Left lung (tissue), 10 donors: Measurements from ENCODE around the gene CNPPD1. TPM values are rescaled to one million over a fixed set of nuclear protein-coding genes. Genes with fewer than 3 reads are reported as not detected.

Experiments used
- ATAC-seq: fragments of 200-7000 bp; cut with Tn5 transposase; one replicate; pipeline ENCODE4 v1.9.1; 2020; ENCODE audit warnings: moderate library complexity
- DNase-seq, 4 donors: peaks; one replicate each; pipeline ENCODE4 v3.0.0-alpha.2; 2013 to 2020
- H3K27ac ChIP-seq, 2 donors: fragments of 200-600 bp; sonication (generic) in 1 of 2; one replicate each; pipeline versions ENCODE4 v1.5.0 to v1.8.0; 2020 to 2021
- H3K27me3 ChIP-seq, 2 donors: fragments of 200-600 bp; sonication (generic) in 1 of 2; one replicate each; pipeline versions ENCODE4 v1.5.0 to v1.8.0; 2020 to 2021
- H3K36me3 ChIP-seq, 2 donors: fragments of 200-600 bp; sonication (generic) in 1 of 2; one replicate each; pipeline versions ENCODE4 v1.5.0 to v1.8.0; 2020 to 2021
- H3K4me1 ChIP-seq, 2 donors: fragments of 200-600 bp; one replicate each; pipeline ENCODE4 v1.8.0; 2021
- H3K4me3 ChIP-seq, 2 donors: fragments of 200-600 bp; sonication (generic) in 1 of 2; one replicate each; pipeline versions ENCODE4 v1.5.0 to v1.8.0; 2020 to 2021; ENCODE audit warnings: mild to moderate bottlenecking in 1 of 2
- H3K9me3 ChIP-seq, 2 donors: fragments of 200-600 bp; sonication (generic) in 1 of 2; one replicate each; pipeline versions ENCODE4 v1.5.0 to v1.8.0; 2020 to 2021
- intact Hi-C, 2 donors: fragments of 100-400 bp; cut with DNase I; formaldehyde crosslinking; loops; one replicate each; pipeline versions ENCODE4 v1.11.2 to v1.14.2; 2022
- polyA plus RNA-seq, 6 donors: library from polyadenylated mRNA; unstranded; fragments of 120-200 nt; gene quantifications; one replicate each; pipeline ENCODE4 v1.2.1, GENCODE V29; 2013; ENCODE audit not compliant: insufficient read length in 6 of 6
- total RNA-seq, 2 donors: library from RNA; stranded (reverse); fragmentation: NEBNext Ultra II Directional; extraction: Animal tissue kit (Norgen Biotek cat#: 25700); gene quantifications; one replicate each; pipeline ENCODE4 v1.2.1, GENCODE V29; 2021
- TF ChIP-seq, protein P1 (sequence below), 2 donors: fragments of 200-600 bp; sonication (generic) in 1 of 2; IDR thresholded peaks; one replicate each; pipeline versions ENCODE4 v1.5.0 to v1.8.0; 2021; ENCODE audit warnings: antibody characterized with exemption in 2 of 2
- donor health status: DM: no; HTN: yes; CAD: no.
- donor health status: DM: no; HTN: no; CAD: no.

CNPPD1 gene
- total and polyA plus RNA-seq, 8 donors, result 34.6 to 68.2 (median 42.0) TPM

DNA sequence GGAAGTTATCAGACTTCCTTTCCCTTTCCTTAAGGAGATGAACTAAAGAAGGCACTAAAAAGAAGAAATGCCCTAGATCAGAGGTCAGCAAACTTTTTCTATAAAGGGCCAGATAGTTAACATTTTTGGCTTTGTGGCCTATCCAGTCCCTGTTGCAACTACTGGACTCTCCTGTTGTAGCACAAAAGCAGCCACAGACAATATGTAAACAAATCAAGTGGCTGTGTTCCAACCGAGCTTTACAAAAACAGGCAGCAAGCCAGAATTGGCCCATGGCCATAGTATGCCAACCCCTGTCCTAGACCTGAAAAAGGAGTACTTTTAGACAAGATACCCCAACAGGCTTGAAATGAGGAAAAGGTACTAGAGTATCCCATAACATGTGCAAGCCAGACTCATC, 27.1 kb downstream of the CNPPD1 start:
- Histone ChIP-seq H3K36me3 (peaks cover 0 to 69% of the 10 kb centered on the region in 2 donors), H3K4me3 (no peak overlapping the region), H3K9me3 (no peaks in the 10 kb centered on the region), H3K27me3 (no peaks in the 10 kb centered on the region), H3K4me1 (peaks cover 0 to 10% of the 10 kb centered on the region in 2 donors), H3K27ac (no peak overlapping the region)
- TF ChIP-seq, protein P1, sequence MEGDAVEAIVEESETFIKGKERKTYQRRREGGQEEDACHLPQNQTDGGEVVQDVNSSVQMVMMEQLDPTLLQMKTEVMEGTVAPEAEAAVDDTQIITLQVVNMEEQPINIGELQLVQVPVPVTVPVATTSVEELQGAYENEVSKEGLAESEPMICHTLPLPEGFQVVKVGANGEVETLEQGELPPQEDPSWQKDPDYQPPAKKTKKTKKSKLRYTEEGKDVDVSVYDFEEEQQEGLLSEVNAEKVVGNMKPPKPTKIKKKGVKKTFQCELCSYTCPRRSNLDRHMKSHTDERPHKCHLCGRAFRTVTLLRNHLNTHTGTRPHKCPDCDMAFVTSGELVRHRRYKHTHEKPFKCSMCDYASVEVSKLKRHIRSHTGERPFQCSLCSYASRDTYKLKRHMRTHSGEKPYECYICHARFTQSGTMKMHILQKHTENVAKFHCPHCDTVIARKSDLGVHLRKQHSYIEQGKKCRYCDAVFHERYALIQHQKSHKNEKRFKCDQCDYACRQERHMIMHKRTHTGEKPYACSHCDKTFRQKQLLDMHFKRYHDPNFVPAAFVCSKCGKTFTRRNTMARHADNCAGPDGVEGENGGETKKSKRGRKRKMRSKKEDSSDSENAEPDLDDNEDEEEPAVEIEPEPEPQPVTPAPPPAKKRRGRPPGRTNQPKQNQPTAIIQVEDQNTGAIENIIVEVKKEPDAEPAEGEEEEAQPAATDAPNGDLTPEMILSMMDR (IDR thresholded peaks at IDR 0.05), result no peak
- ATAC-seq, result peak; percentile 34
- intact Hi-C loops, result loop anchor here in 1 of 2 donors (5.0 kb wide), 1 partner anchor 92 kb away; no protein-coding TSS in a partner anchor
- DNase-seq, result no peak

DNA sequence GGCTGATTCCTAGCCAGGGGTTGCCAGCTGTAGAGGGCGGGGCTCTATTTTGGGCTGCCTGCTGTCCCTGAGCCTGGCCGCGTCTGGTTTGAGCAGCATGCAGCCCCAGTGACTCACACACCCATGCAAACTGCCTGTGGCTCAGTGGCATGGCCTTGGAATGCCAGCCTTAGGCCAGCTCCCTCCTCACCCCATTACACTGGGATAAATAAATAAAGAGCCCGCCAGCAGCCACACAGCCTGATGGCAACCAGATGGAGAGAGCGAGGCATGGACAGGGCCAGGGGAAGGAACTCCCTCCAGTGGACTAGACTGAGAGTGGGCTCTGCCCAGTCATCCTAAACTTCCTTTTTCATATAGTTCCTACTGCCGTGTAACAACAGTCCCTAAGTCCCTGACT, 34.4 kb downstream of the CNPPD1 start:
- intact Hi-C loops, result no loop called here
- H3K27me3 ChIP-seq, result no peaks in the 10 kb centered on the region
- H3K36me3 ChIP-seq, result peaks cover 0 to 73% of the 10 kb centered on the region in 2 donors
- no peak overlapping the region for H3K27ac ChIP-seq
- H3K9me3 ChIP-seq, result no peaks in the 10 kb centered on the region
- peak; percentile 42 for ATAC-seq
- H3K4me3 ChIP-seq, result no peak overlapping the region
- DNase-seq, result no peak
- TF ChIP-seq, protein P1 (IDR thresholded peaks at IDR 0.05), result no peak
- H3K4me1 ChIP-seq, result no peaks in the 10 kb centered on the region

DNA sequence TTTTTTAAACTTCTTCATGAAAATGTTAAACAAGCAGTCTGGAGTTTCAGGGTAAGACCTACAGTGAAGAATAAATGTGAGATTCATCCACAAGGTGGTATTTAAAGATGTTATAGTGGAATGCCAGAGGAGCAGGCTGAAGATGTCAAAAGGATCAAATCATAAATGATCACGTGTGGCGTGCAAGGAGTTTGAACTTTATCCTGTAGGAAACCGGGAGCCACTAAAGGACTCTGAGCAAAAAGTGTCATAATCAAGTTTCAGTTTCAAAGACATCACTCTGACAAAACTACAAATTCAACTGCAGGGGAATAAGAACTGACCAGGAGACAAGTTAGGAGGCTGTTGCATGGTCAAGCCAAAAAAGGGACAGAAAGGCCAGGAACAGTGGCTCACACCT, 36.0 kb downstream of the CNPPD1 start:
- no peaks in the 10 kb centered on the region for H3K27me3 ChIP-seq
- H3K27ac ChIP-seq, result no peak overlapping the region
- no peaks in the 10 kb centered on the region for H3K4me1 ChIP-seq
- TF ChIP-seq, protein P1 (IDR thresholded peaks at IDR 0.05), result no peak
- ATAC-seq (no peak), DNase-seq (no peak)
- no peaks in the 10 kb centered on the region for H3K9me3 ChIP-seq
- H3K36me3 ChIP-seq, result peaks cover 0 to 57% of the 10 kb centered on the region in 2 donors
- intact Hi-C loops, result no loop called here
- H3K4me3 ChIP-seq, result no peak overlapping the region

DNA sequence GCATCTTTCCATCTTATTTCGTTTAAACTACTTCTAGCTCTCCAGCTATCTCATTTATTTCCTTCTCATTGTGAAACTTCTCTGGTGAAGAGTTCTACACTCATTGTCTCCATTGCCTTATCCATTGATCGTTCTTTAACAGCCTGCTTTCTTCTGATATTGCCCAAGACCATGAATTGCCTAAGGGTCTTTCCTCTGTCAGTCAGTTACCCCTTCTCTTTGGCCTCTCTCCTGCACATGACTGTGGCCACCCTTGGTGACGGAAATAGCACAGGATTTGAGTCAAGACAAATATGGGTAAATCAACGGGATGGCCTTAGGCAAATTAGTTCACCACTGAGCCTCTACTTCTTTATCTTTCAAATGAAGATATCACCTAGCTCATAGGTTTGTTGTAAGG, 42.7 kb downstream of the CNPPD1 start:
- no peak for ATAC-seq
- TF ChIP-seq, protein P1 (IDR thresholded peaks at IDR 0.05), result no peak
- Histone ChIP-seq H3K36me3 (peaks cover 0 to 3% of the 10 kb centered on the region in 2 donors), H3K4me3 (no peak overlapping the region), H3K9me3 (no peaks in the 10 kb centered on the region), H3K27ac (no peak overlapping the region), H3K4me1 (no peaks in the 10 kb centered on the region), H3K27me3 (no peaks in the 10 kb centered on the region)
- intact Hi-C loops, result no loop called here
- DNase-seq, result no peak

DNA sequence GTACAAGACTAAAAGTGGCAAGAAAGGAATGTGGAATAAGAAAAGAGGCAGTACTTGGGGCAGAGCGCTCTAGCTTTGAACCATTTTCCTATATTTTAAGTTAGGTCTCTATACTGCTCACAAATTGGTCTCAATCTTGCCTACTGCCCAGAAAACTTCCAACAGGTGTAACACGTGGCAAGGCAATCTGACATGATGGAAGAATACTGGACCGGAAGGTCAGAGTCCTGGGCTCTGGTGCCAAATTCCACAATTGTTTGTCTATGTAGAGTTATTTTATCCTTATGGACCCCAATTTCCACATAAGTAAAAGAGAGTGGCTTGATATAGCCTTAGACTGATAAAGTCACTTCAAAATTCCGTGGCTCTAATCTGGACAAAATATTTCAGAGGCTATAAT, 45.0 kb downstream of the CNPPD1 start:
- TF ChIP-seq, protein P1 (IDR thresholded peaks at IDR 0.05), result no peak
- intact Hi-C loops, result no loop called here
- Histone ChIP-seq H3K27me3 (no peaks in the 10 kb centered on the region), H3K4me1 (no peaks in the 10 kb centered on the region), H3K36me3 (no peaks in the 10 kb centered on the region), H3K27ac (no peak overlapping the region), H3K9me3 (no peaks in the 10 kb centered on the region), H3K4me3 (no peak overlapping the region)
- no peak for DNase-seq
- no peak for ATAC-seq
